GM23338 (cell line): ENCODE data around the gene JAZF1.

Source experiments
- CREB1 ChIP-seq: fragments of 250-450 bp; sonication (Bioruptor Pico); IDR thresholded peaks from 2 replicates; pipeline ENCODE4 v1.5.0; 2020; ENCODE audit warnings: low read depth, mild to moderate bottlenecking, moderate library complexity
- CTCF ChIP-seq, 2 experiments: fragments of 200-600 bp in 1 of 2; sonication (generic) in 1 of 2; conservative IDR thresholded peaks; 2 replicates each; pipeline versions ENCODE4 v1.5.1 to v1.6.1; 2016 to 2017; ENCODE audit warnings: antibody characterized with exemption in 2 of 2, low read depth in 2 of 2, mild to moderate bottlenecking in 2 of 2, moderate library complexity in 1 of 2
- ETS1 ChIP-seq: IDR thresholded peaks from 2 replicates; pipeline ENCODE4 v1.6.1; 2016; ENCODE audit warnings: antibody characterized with exemption
- EZH2 ChIP-seq: fragments of 200-600 bp; sonication (generic); IDR thresholded peaks from one replicate; pipeline ENCODE4 v1.8.0; 2017; ENCODE audit warnings: antibody characterized with exemption, mild to moderate bottlenecking, low read depth; ENCODE audit not compliant: unreplicated experiment
- EZH2phosphoT487 ChIP-seq: fragments of 200-600 bp; sonication (generic); IDR thresholded peaks from one replicate; pipeline ENCODE4 v1.8.1; 2018; ENCODE audit warnings: antibody characterized with exemption; ENCODE audit not compliant: unreplicated experiment
- NANOG ChIP-seq: IDR thresholded peaks from 2 replicates; pipeline ENCODE4 v1.6.1; 2016; ENCODE audit warnings: antibody characterized with exemption, borderline replicate concordance
- POLR2AphosphoS5 ChIP-seq: IDR thresholded peaks from 2 replicates; pipeline ENCODE4 v1.6.1; 2016; ENCODE audit warnings: antibody characterized with exemption, low read depth
- REST ChIP-seq: IDR thresholded peaks from one replicate; pipeline ENCODE4 v1.6.1; 2018; ENCODE audit warnings: antibody characterized with exemption; ENCODE audit not compliant: unreplicated experiment
- STAT1 ChIP-seq: IDR thresholded peaks from one replicate; pipeline ENCODE4 v1.6.1; 2016; ENCODE audit warnings: antibody characterized with exemption; ENCODE audit not compliant: unreplicated experiment
- ZNF331 ChIP-seq: fragments of 250-450 bp; sonication (Bioruptor Pico); IDR thresholded peaks from 2 replicates; pipeline ENCODE4 v1.5.0; 2020; ENCODE audit warnings: low read depth, mild to moderate bottlenecking, moderate library complexity

GRCh38 chr7:27928001-27928400 lies 252.6 kb downstream of the JAZF1 start:
- TF ChIP-seq CTCF (conservative IDR thresholded peaks at IDR 0.05; ENCODE audit: low read depth in 2 of 2) (no peak), EZH2 (no peak), POLR2AphosphoS5 (no peak), EZH2phosphoT487 (no peak), REST (no peak), NANOG (no peak), ETS1 (no peak), CREB1 (no peak), ZNF331 (CRISPR knock-in tag) (no peak), STAT1 (no peak)
